Liver (tissue), 9 donors: Measurements from ENCODE around the gene PTPRD. TPM values are rescaled to one million over a fixed set of nuclear protein-coding genes. Genes with fewer than 3 reads are reported as not detected.

Experiments used
- DNase-seq: peaks from one replicate; pipeline ENCODE4 v3.0.0-alpha.2; 2017; ENCODE audit warnings: low spot score
- H3K27ac ChIP-seq, 2 donors: one replicate each; pipeline ENCODE4 v1.7.0; 2013; ENCODE audit warnings: inconsistent platforms in 2 of 2, low read length in 2 of 2, control low read depth in 1 of 2, low read depth in 1 of 2, mild to moderate bottlenecking in 1 of 2
- H3K27me3 ChIP-seq, 4 donors: one replicate each; pipeline versions ENCODE4 v1.6.1 to v1.7.0; 2013; ENCODE audit warnings: low read length in 3 of 4, inconsistent platforms in 1 of 4, mild to moderate bottlenecking in 1 of 4, moderate library complexity in 1 of 4; ENCODE audit not compliant: control insufficient read depth in 4 of 4, insufficient read depth in 4 of 4
- H3K36me3 ChIP-seq, 4 donors: one replicate each; pipeline versions ENCODE4 v1.6.1 to v1.7.0; 2013; ENCODE audit warnings: low read length in 3 of 4, mild to moderate bottlenecking in 3 of 4, low read depth in 1 of 4, moderate library complexity in 1 of 4; ENCODE audit not compliant: control insufficient read depth in 4 of 4, insufficient read depth in 3 of 4
- H3K4me1 ChIP-seq, 4 donors: one replicate each; pipeline versions ENCODE4 v1.6.1 to v1.7.0; 2013; ENCODE audit warnings: low read length in 3 of 4, mild to moderate bottlenecking in 3 of 4, moderate library complexity in 1 of 4; ENCODE audit not compliant: control insufficient read depth in 4 of 4, insufficient read depth in 4 of 4
- H3K4me3 ChIP-seq, 3 donors: one replicate each; pipeline versions ENCODE4 v1.6.1 to v1.7.0; 2013; ENCODE audit warnings: low read length in 3 of 3, control low read depth in 1 of 3, low read depth in 1 of 3, mild to moderate bottlenecking in 1 of 3
- H3K9ac ChIP-seq, 2 donors: one replicate each; pipeline ENCODE4 v1.7.0; 2013; ENCODE audit warnings: low read length in 2 of 2, mild to moderate bottlenecking in 2 of 2, moderate library complexity in 2 of 2, control low read depth in 1 of 2, low read depth in 1 of 2
- H3K9me3 ChIP-seq, 4 donors: one replicate each; pipeline versions ENCODE4 v1.6.1 to v1.7.0; 2013; ENCODE audit warnings: low read length in 3 of 4; ENCODE audit not compliant: control insufficient read depth in 4 of 4
- EGR1 ChIP-seq, 2 donors: IDR thresholded peaks; 2 replicates each; pipeline ENCODE4 v1.6.1; 2016 to 2018; ENCODE audit warnings: antibody characterized with exemption in 2 of 2, low read depth in 2 of 2
- FOXA1 ChIP-seq: IDR thresholded peaks from 2 replicates; pipeline ENCODE4 v1.6.1; 2016; ENCODE audit warnings: antibody characterized with exemption
- FOXA2 ChIP-seq: IDR thresholded peaks from 2 replicates; pipeline ENCODE4 v1.6.1; 2016; ENCODE audit warnings: antibody characterized with exemption
- GABPA ChIP-seq, 2 donors: IDR thresholded peaks in 1 of 2; conservative IDR thresholded peaks in 1 of 2; 2 replicates each; pipeline ENCODE4 v1.6.1; 2016; ENCODE audit warnings: antibody characterized with exemption in 2 of 2, mild to moderate bottlenecking in 1 of 2, moderate library complexity in 1 of 2
- HNF4A ChIP-seq, 2 donors: conservative IDR thresholded peaks; 2 replicates each; pipeline ENCODE4 v1.6.1; 2016; ENCODE audit warnings: antibody characterized with exemption in 2 of 2, mild to moderate bottlenecking in 2 of 2
- HNF4G ChIP-seq: IDR thresholded peaks from 2 replicates; pipeline ENCODE4 v1.6.1; 2016; ENCODE audit warnings: antibody characterized with exemption
- JUND ChIP-seq, 2 donors: IDR thresholded peaks; 2 replicates each; pipeline ENCODE4 v1.6.1; 2016; ENCODE audit warnings: antibody characterized with exemption in 2 of 2
- NR2F2 ChIP-seq: IDR thresholded peaks from 2 replicates; pipeline ENCODE4 v1.6.1; 2016; ENCODE audit warnings: antibody characterized with exemption
- RAD21 ChIP-seq, 2 donors: IDR thresholded peaks; 2 replicates each; pipeline ENCODE4 v1.6.1; 2016; ENCODE audit warnings: antibody characterized with exemption in 2 of 2, mild to moderate bottlenecking in 2 of 2
- RXRA ChIP-seq, 2 donors: IDR thresholded peaks; 2 replicates each; pipeline ENCODE4 v1.6.1; 2017 to 2018; ENCODE audit warnings: antibody characterized with exemption in 2 of 2, mild to moderate bottlenecking in 1 of 2
- SP1 ChIP-seq: IDR thresholded peaks from 2 replicates; pipeline ENCODE4 v1.6.1; 2018; ENCODE audit warnings: antibody characterized with exemption, mild to moderate bottlenecking
- TAF1 ChIP-seq: conservative IDR thresholded peaks from 2 replicates; pipeline ENCODE4 v1.6.1; 2016; ENCODE audit warnings: antibody characterized with exemption, mild to moderate bottlenecking
- YY1 ChIP-seq: IDR thresholded peaks from 2 replicates; pipeline ENCODE4 v1.6.1; 2016; ENCODE audit warnings: antibody characterized with exemption, mild to moderate bottlenecking
- ZBTB33 ChIP-seq: IDR thresholded peaks from 2 replicates; pipeline ENCODE4 v1.6.1; 2016; ENCODE audit warnings: antibody characterized with exemption
- WGBS: extraction: QIAGEN DNeasy Blood & Tissue Kit; methylation state at CpG from one replicate; pipeline ENCODE4 v1.1.7; 2013; 5-methylcytosine and 5-hydroxymethylcytosine counted together
- polyA plus RNA-seq, 2 donors: library from polyadenylated mRNA; stranded (reverse) in 1 of 2; unstranded in 1 of 2; fragments of 200-250 nt in 1 of 2; fragments of >200 nt in 1 of 2; fragmentation: Nextera tagmentation in 1 of 2; extraction: Ambion mirVana in 1 of 2; gene quantifications; one replicate each; pipeline versions ENCODE4 v1.2.1 to v1.2.3, GENCODE V29; 2013 to 2015
- total RNA-seq, 2 donors: library from RNA; depleted of rRNA; stranded (reverse); fragments of >200 nt; gene quantifications; one replicate each; pipeline ENCODE4 v1.2.3, GENCODE V29; 2014
- TF ChIP-seq, protein P1 (sequence below): fragments of 150-350 bp; IDR thresholded peaks from 2 replicates; pipeline ENCODE4 v1.5.1; 2017; ENCODE audit warnings: improper control_type of control experiment, low read depth, low read length; ENCODE audit not compliant: missing input control
- TF ChIP-seq, protein P2 (sequence below): IDR thresholded peaks from 2 replicates; pipeline ENCODE4 v1.6.1; 2016; ENCODE audit warnings: antibody characterized with exemption, mild to moderate bottlenecking
- TF ChIP-seq, protein P3 (sequence below): IDR thresholded peaks from 2 replicates; pipeline ENCODE4 v1.6.1; 2016; ENCODE audit warnings: antibody characterized with exemption
- TF ChIP-seq, protein P4 (sequence below): IDR thresholded peaks from 2 replicates; pipeline ENCODE4 v1.6.1; 2016; ENCODE audit warnings: antibody characterized with exemption
- donor health status: healthy.
- donor health status: healthy.
- donor health status: healthy.
- donor health status: healthy.
- donor health status: healthy.

PTPRD gene
- total and polyA plus RNA-seq, 4 donors: 0.78 to 34.2 (median 4.7) TPM

GRCh38 chr9:9396518-9396917, 1216.3 kb downstream of the PTPRD start (continued):
- TF ChIP-seq HNF4G: no peak
- TF ChIP-seq FOXA2: no peak
- TF ChIP-seq FOXA1: no peak
- TF ChIP-seq GABPA (IDR thresholded peaks at IDR 0.05 in 1 of 2, conservative IDR thresholded peaks at IDR 0.05 in 1 of 2): no peak

DNA sequence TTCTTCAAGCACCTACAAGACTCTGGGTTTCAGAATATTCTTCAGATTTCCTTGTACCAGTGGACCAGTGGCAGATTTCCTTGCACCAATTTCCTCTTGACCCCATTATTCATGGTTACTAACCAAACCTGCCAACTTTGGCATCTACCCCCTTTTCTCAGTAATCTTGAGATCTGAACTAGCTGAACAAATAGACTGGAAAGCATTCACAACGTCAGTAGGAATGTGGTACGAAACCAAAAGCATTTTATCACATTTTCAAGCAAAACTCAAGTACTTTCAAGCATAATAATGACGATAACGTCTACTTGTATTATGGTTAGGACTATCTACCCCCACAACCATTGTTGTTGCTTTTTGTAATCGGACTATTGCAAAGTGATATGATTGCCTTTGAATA, 1217.3 kb downstream of the PTPRD start:
- no peak for TF ChIP-seq HNF4A (conservative IDR thresholded peaks at IDR 0.05)
- no peak for TF ChIP-seq RAD21 (IDR thresholded peaks at IDR 0.05)
- TF ChIP-seq, protein P1, sequence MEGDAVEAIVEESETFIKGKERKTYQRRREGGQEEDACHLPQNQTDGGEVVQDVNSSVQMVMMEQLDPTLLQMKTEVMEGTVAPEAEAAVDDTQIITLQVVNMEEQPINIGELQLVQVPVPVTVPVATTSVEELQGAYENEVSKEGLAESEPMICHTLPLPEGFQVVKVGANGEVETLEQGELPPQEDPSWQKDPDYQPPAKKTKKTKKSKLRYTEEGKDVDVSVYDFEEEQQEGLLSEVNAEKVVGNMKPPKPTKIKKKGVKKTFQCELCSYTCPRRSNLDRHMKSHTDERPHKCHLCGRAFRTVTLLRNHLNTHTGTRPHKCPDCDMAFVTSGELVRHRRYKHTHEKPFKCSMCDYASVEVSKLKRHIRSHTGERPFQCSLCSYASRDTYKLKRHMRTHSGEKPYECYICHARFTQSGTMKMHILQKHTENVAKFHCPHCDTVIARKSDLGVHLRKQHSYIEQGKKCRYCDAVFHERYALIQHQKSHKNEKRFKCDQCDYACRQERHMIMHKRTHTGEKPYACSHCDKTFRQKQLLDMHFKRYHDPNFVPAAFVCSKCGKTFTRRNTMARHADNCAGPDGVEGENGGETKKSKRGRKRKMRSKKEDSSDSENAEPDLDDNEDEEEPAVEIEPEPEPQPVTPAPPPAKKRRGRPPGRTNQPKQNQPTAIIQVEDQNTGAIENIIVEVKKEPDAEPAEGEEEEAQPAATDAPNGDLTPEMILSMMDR: no peak
- no peak for TF ChIP-seq NR2F2
- no peak for TF ChIP-seq JUND (IDR thresholded peaks at IDR 0.05)
- TF ChIP-seq TAF1: no peak
- TF ChIP-seq RXRA (IDR thresholded peaks at IDR 0.05): no peak
- no peak for TF ChIP-seq EGR1 (IDR thresholded peaks at IDR 0.05; ENCODE audit: low read depth in 2 of 2)
- TF ChIP-seq YY1: no peak
- no peak for TF ChIP-seq ZBTB33
- TF ChIP-seq, protein P2, sequence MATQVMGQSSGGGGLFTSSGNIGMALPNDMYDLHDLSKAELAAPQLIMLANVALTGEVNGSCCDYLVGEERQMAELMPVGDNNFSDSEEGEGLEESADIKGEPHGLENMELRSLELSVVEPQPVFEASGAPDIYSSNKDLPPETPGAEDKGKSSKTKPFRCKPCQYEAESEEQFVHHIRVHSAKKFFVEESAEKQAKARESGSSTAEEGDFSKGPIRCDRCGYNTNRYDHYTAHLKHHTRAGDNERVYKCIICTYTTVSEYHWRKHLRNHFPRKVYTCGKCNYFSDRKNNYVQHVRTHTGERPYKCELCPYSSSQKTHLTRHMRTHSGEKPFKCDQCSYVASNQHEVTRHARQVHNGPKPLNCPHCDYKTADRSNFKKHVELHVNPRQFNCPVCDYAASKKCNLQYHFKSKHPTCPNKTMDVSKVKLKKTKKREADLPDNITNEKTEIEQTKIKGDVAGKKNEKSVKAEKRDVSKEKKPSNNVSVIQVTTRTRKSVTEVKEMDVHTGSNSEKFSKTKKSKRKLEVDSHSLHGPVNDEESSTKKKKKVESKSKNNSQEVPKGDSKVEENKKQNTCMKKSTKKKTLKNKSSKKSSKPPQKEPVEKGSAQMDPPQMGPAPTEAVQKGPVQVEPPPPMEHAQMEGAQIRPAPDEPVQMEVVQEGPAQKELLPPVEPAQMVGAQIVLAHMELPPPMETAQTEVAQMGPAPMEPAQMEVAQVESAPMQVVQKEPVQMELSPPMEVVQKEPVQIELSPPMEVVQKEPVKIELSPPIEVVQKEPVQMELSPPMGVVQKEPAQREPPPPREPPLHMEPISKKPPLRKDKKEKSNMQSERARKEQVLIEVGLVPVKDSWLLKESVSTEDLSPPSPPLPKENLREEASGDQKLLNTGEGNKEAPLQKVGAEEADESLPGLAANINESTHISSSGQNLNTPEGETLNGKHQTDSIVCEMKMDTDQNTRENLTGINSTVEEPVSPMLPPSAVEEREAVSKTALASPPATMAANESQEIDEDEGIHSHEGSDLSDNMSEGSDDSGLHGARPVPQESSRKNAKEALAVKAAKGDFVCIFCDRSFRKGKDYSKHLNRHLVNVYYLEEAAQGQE: no peak
- TF ChIP-seq, protein P3, sequence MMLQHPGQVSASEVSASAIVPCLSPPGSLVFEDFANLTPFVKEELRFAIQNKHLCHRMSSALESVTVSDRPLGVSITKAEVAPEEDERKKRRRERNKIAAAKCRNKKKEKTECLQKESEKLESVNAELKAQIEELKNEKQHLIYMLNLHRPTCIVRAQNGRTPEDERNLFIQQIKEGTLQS: no peak
- no peak for TF ChIP-seq FOXA2
- TF ChIP-seq, protein P4, sequence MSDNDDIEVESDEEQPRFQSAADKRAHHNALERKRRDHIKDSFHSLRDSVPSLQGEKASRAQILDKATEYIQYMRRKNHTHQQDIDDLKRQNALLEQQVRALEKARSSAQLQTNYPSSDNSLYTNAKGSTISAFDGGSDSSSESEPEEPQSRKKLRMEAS: no peak
- no peak for TF ChIP-seq FOXA1
- TF ChIP-seq HNF4G: no peak
- TF ChIP-seq SP1: no peak
- no peak for TF ChIP-seq GABPA (IDR thresholded peaks at IDR 0.05 in 1 of 2, conservative IDR thresholded peaks at IDR 0.05 in 1 of 2)
- no peak overlapping the region for H3K27ac ChIP-seq
- no peak for DNase-seq
- H3K9ac ChIP-seq: no peak overlapping the region
- H3K4me1 ChIP-seq: no peaks in the 10 kb centered on the region
- H3K9me3 ChIP-seq: no peaks in the 10 kb centered on the region
- H3K36me3 ChIP-seq: no peaks in the 10 kb centered on the region
- 64% methylated on average over 5 of the region's 5 CpGs for WGBS
- no peaks in the 10 kb centered on the region for H3K27me3 ChIP-seq
- H3K4me3 ChIP-seq: no peak overlapping the region
